Right lobe of liver (tissue), 6 donors: ENCODE data around the gene PSMD6. TPM values are rescaled to one million over a fixed set of nuclear protein-coding genes. Genes with fewer than 3 reads are reported as not detected.
A peak's percentile ranks its signal among the peaks of the same experiment; 100 is the strongest.

Source experiments
- ATAC-seq, 4 donors: fragments of 200-7000 bp; cut with Tn5 transposase; one replicate each; pipeline ENCODE4 v1.9.1; 2020; ENCODE audit warnings: mild to moderate bottlenecking in 4 of 4, moderate library complexity in 4 of 4
- DNase-seq, 3 donors: peaks; one replicate each; pipeline ENCODE4 v3.0.0-alpha.2; 2020
- H3K27ac ChIP-seq, 3 donors: fragments of 200-600 bp; one replicate each; pipeline ENCODE4 v1.8.0; 2022
- H3K27me3 ChIP-seq, 2 donors: fragments of 200-600 bp; one replicate each; pipeline ENCODE4 v1.8.0; 2022
- H3K36me3 ChIP-seq, 4 donors: fragments of 200-600 bp; sonication (generic) in 1 of 4; one replicate each; pipeline versions ENCODE4 v1.5.1 to v1.8.0; 2017 to 2022; ENCODE audit warnings: control low read depth in 1 of 4
- H3K4me1 ChIP-seq, 4 donors: fragments of 200-600 bp; sonication (generic) in 1 of 4; one replicate each; pipeline versions ENCODE4 v1.5.1 to v1.8.0; 2017 to 2022; ENCODE audit warnings: control low read depth in 1 of 4
- H3K4me3 ChIP-seq, 3 donors: fragments of 200-600 bp; one replicate each; pipeline ENCODE4 v1.8.0; 2022
- H3K9me3 ChIP-seq, 4 donors: fragments of 200-600 bp; sonication (generic) in 1 of 4; one replicate each; pipeline versions ENCODE4 v1.5.1 to v1.8.0; 2017 to 2022; ENCODE audit warnings: control low read depth in 1 of 4
- CTCF ChIP-seq, 4 donors: fragments of 200-600 bp in 3 of 4; fragments of 450-650 bp in 1 of 4; IDR thresholded peaks; one replicate each; pipeline versions ENCODE4 v1.5.1 to v1.8.0; 2016 to 2022; ENCODE audit warnings: antibody characterized with exemption in 4 of 4, mild to moderate bottlenecking in 2 of 4
- POLR2A ChIP-seq: fragments of 450-650 bp; IDR thresholded peaks from one replicate; pipeline ENCODE4 v1.6.1; 2017; ENCODE audit warnings: antibody characterized with exemption, mild to moderate bottlenecking
- WGBS: methylation state at CpG from one replicate; pipeline ENCODE4 v1.1.6; 2018; ENCODE audit warnings: low coverage, low lambda C conversion rate; ENCODE audit not compliant: insufficient coverage; ENCODE audit errors: missing lambda C conversion rate; 5-methylcytosine and 5-hydroxymethylcytosine counted together
- intact Hi-C, 2 donors: fragments of 100-400 bp; cut with DNase I; formaldehyde crosslinking; loops; one replicate each; pipeline versions ENCODE4 v1.11.2 to v1.14.1; 2022
- total RNA-seq, 6 experiments: library from RNA; depleted of rRNA in 2 of 6; stranded (reverse); fragments of >200 nt in 2 of 6; fragmentation: NEBNext Ultra II Directional in 3 of 6; extraction: Animal tissue kit (Norgen Biotek cat#: 25700) in 3 of 6; gene quantifications; one replicate each; pipeline versions ENCODE4 v1.1.0 to v1.2.4, GENCODE V29; 2016 to 2023
- donor health status: DM: no; HTN: yes; CAD: no.
- donor health status: DM: no; HTN: no; CAD: no.
- donor health status: DM: no; HTN: no; CAD: no.
- donor health status: DM: no; HTN: yes; CAD: no.
- donor health status: DM: no; HTN: yes; CAD: no.

The PSMD6 gene
- total RNA-seq, 6 experiments from 2014 or later: 33.1 to 41.9 (median 35.9) TPM

- DNase-seq (no peak), ATAC-seq (peak in 1 of 4 donors; percentile 22)
- H3K27me3 ChIP-seq: no peaks in the 10 kb centered on the region
- peak overlapping the region in 2 of 3 donors; percentile 80 to 89 for H3K27ac ChIP-seq
- 14% methylated on average over 1 of the region's 1 CpG for WGBS
- no peaks in the 10 kb centered on the region for H3K36me3 ChIP-seq
- peaks cover 0 to 52% (median 14%) of the 10 kb centered on the region in 4 donors for H3K4me1 ChIP-seq
- intact Hi-C loops: no loop called here
- H3K4me3 ChIP-seq: peak overlapping the region in 1 of 3 donors; percentile 44
- no peaks in the 10 kb centered on the region for H3K9me3 ChIP-seq
- TF ChIP-seq CTCF (IDR thresholded peaks at IDR 0.05) (no peak), POLR2A (no peak)
These were observed 56.4 kb downstream of the PSMD6 start for GRCh38 chr3:63966871-63967270.

- H3K27ac ChIP-seq: peak overlapping the region in 1 of 3 donors; percentile 89
- no peak overlapping the region for H3K4me3 ChIP-seq
- no peak for DNase-seq
- WGBS: 87% methylated on average over 4 of the region's 4 CpGs
- no peak for TF ChIP-seq CTCF (IDR thresholded peaks at IDR 0.05)
- no peak for TF ChIP-seq POLR2A
- ATAC-seq: no peak
- no peaks in the 10 kb centered on the region for H3K27me3 ChIP-seq
- intact Hi-C loops: no loop called here
- no peaks in the 10 kb centered on the region for H3K9me3 ChIP-seq
- H3K4me1 ChIP-seq: peaks cover 0 to 48% (median 14%) of the 10 kb centered on the region in 4 donors
- no peaks in the 10 kb centered on the region for H3K36me3 ChIP-seq
These were observed 57.3 kb downstream of the PSMD6 start for GRCh38 chr3:63966007-63966406.

- no peak overlapping the region for H3K27ac ChIP-seq
- intact Hi-C loops: no loop called here
- peaks cover 0 to 37% (median 14%) of the 10 kb centered on the region in 4 donors for H3K4me1 ChIP-seq
- no peak overlapping the region for H3K4me3 ChIP-seq
- H3K9me3 ChIP-seq: no peaks in the 10 kb centered on the region
- DNase-seq: no peak
- WGBS: 74% methylated on average over 6 of the region's 6 CpGs
- no peak for ATAC-seq
- no peaks in the 10 kb centered on the region for H3K36me3 ChIP-seq
- TF ChIP-seq POLR2A (no peak), CTCF (IDR thresholded peaks at IDR 0.05) (no peak)
- H3K27me3 ChIP-seq: no peaks in the 10 kb centered on the region
These were observed 58.4 kb downstream of the PSMD6 start for GRCh38 chr3:63964681-63965485.

- no peak for ATAC-seq
- Histone ChIP-seq H3K36me3 (no peaks in the 10 kb centered on the region), H3K4me1 (peaks cover 0 to 23% (median 10%) of the 10 kb centered on the region in 4 donors), H3K27ac (no peak overlapping the region), H3K27me3 (no peaks in the 10 kb centered on the region), H3K9me3 (no peaks in the 10 kb centered on the region), H3K4me3 (no peak overlapping the region)
- whole genome bisulfite sequencing: 100% methylated on average over 1 of the region's 1 CpG
- TF ChIP-seq POLR2A (no peak), CTCF (IDR thresholded peaks at IDR 0.05) (no peak)
- intact Hi-C loops: no loop called here
- no peak for DNase-seq
These were observed 59.8 kb downstream of the PSMD6 start for GRCh38 chr3:63963496-63963895.
